ENCODE data around the gene CD81.

DNA sequence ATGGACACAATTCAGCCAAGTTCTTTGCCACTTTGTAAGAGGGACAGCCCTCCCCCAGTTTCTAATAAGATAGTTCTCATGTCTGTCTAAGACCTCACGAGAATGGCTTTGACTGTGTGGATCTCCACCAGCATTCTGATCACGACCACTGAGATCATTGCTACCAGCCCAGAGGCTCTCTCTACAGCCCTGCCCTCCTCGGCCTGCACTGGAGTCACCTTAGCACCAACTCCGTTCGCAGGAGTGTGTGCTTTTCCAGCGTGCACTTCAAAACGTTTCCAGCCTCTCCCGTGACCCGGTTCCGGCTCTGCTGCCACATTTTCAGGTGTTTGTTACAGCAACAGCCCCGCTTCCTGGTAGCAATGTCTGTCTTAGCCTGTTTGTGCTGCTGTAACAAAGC is 49.1 kb upstream of the CD81 start:
- TF ChIP-seq, protein P1, sequence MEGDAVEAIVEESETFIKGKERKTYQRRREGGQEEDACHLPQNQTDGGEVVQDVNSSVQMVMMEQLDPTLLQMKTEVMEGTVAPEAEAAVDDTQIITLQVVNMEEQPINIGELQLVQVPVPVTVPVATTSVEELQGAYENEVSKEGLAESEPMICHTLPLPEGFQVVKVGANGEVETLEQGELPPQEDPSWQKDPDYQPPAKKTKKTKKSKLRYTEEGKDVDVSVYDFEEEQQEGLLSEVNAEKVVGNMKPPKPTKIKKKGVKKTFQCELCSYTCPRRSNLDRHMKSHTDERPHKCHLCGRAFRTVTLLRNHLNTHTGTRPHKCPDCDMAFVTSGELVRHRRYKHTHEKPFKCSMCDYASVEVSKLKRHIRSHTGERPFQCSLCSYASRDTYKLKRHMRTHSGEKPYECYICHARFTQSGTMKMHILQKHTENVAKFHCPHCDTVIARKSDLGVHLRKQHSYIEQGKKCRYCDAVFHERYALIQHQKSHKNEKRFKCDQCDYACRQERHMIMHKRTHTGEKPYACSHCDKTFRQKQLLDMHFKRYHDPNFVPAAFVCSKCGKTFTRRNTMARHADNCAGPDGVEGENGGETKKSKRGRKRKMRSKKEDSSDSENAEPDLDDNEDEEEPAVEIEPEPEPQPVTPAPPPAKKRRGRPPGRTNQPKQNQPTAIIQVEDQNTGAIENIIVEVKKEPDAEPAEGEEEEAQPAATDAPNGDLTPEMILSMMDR (IDR thresholded peaks at IDR 0.05; ENCODE audit: low read depth, low read length): no peak
- no peak for TF ChIP-seq POLR2A (IDR thresholded peaks at IDR 0.05; ENCODE audit: extremely low read depth, insufficient read length)
